GM18526 (cell line): ENCODE measurements around the gene MN1.

ENCODE experiments used
- POLR2A ChIP-seq: IDR thresholded peaks from 3 replicates; pipeline ENCODE4 v1.6.1; 2011; ENCODE audit not compliant: insufficient read length; ENCODE audit errors: extremely low read depth

Gene MN1

GRCh38 chr22:27772081-27772983, 29.2 kb downstream of the MN1 start:
- no peak for TF ChIP-seq POLR2A

GRCh38 chr22:27771637-27772036, 29.9 kb downstream of the MN1 start:
- no peak for TF ChIP-seq POLR2A

GRCh38 chr22:27769012-27769411, 32.5 kb downstream of the MN1 start:
- TF ChIP-seq POLR2A, result no peak

- no peak for TF ChIP-seq POLR2A
Measured at GRCh38 chr22:27768027-27768653, 33.4 kb downstream of the MN1 start.

- no peak for TF ChIP-seq POLR2A
Measured at GRCh38 chr22:27766679-27767078, 34.9 kb downstream of the MN1 start.

- no peak for TF ChIP-seq POLR2A
Measured at GRCh38 chr22:27765706-27766291, 35.8 kb downstream of the MN1 start.

- TF ChIP-seq POLR2A, result no peak
Measured at GRCh38 chr22:27764722-27765236, 36.8 kb downstream of the MN1 start.

DNA sequence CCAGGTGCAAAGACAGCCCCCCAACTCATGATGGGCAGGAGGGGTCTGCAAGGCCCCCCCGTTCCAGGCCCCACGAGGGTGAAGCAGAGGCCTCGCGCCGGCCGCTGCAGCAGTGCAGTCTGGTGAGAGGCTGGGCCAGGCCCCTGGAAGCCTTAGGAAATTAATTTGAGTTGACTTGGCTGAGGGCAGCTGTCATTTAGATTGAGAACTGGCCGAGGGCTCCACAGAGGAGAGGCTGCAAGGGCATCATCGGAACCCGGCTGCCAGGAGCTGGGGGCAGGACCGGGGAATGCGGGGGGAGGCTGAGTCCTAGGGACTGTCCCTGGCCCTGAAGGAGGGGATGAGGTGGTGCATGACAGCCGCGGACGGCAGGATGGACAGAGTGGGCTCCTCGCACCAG, 39.9 kb downstream of the MN1 start:
- TF ChIP-seq POLR2A, result no peak

GRCh38 chr22:27761000-27761399, 40.6 kb downstream of the MN1 start:
- no peak for TF ChIP-seq POLR2A

DNA sequence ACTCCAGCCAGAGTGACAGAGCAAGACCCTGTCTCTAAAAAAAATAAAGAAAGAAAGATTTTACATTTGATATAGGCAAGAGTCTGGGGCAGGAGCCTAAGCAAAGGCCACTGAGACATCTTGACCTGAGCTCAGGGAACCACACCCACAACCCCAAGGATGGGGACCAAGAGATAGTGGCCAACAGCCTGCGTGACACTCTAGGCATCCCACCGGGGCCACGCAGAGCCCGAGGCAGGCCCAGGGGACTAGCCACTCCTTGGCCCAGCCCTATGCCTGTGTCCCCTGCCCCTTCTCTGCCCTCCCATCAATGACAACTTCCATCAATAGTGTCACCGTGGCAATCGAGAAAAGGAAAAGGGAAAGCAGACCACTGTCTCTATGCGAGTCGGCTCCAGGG, 41.1 kb downstream of the MN1 start:
- TF ChIP-seq POLR2A, result no peak

DNA sequence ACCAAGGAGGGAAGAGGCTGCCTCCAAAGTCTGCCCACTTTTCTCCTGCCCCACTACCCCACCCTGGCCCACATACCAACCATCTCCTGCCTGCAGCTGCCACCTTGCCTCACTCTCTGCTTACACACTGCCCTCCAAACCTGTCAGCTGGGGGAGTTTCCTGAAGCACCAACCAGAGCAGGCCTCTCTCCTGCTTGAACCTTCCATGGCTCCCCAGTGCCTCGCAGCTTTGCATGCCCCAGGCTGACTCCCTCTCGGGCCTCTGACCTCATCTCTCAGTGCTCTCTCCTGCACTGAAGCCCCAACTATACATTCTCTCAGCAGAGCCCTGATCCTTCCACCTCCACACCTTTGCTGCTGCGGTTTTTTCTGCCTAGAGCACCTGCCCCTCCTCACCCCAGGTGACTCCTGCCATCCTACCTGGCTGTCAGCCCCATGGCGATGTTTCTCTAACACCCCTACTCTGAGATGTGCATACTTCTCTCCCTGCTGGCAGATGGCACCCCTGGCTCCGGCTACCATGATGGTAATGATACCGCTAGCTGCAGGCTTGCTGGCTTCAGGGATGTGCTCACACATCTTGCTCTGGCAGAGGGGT, 43.5 kb downstream of the MN1 start:
- TF ChIP-seq POLR2A, result no peak

- no peak for TF ChIP-seq POLR2A
Measured at GRCh38 chr22:27756212-27756660, 45.3 kb downstream of the MN1 start.

GRCh38 chr22:27755521-27756211, 45.9 kb downstream of the MN1 start:
- TF ChIP-seq POLR2A, result no peak

DNA sequence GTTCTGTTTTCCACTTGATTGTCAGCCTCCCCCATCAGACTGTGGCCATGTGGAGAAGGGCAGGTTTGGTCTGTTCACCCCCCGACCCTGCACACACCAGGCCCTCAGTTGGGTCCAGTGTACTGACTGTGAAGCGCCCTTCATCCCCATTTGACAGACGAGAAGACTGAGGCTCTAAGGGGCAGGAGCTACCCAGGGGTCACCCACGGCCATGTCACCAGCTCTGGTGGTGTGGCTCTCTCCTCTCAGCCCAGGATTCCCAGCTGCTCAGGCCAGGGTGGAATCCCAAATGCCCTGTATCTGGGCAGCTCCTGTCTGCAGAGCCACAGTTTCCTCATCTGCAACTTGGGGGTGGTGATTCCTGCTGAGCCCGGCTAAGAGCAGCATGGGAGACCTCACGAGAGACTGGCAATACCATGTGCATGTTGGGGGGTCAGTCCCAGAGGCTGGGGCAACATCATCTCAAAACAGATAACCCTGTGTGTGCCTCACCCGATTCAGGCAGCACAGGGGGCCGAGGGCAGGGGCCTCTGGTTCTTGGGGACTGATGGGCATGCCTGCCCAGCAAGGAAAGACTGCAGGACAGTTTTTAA, 46.6 kb downstream of the MN1 start:
- TF ChIP-seq POLR2A, result no peak
